GM19238 (cell line): ENCODE measurements around the gene OR52J3.
"Not testable (repeated sequence)": the region's sequence is repeated elsewhere in the genome, so short reads cannot be mapped to it uniquely, and the experiment has no call there.

Experiments
- DNase-seq: peaks from one replicate; pipeline ENCODE4 v3.0.0; 2011; ENCODE audit warnings: low spot score; ENCODE audit not compliant: insufficient read length

Gene OR52J3

GRCh38 chr11:5046226-5046625 is at the start of gene OR52J3:
Gene OR52J3, plus strand, starts transcription at chr11:5046526. Its CDS starts 0 bp downstream, at chr11:5046526.
- no peak for DNase-seq

DNA sequence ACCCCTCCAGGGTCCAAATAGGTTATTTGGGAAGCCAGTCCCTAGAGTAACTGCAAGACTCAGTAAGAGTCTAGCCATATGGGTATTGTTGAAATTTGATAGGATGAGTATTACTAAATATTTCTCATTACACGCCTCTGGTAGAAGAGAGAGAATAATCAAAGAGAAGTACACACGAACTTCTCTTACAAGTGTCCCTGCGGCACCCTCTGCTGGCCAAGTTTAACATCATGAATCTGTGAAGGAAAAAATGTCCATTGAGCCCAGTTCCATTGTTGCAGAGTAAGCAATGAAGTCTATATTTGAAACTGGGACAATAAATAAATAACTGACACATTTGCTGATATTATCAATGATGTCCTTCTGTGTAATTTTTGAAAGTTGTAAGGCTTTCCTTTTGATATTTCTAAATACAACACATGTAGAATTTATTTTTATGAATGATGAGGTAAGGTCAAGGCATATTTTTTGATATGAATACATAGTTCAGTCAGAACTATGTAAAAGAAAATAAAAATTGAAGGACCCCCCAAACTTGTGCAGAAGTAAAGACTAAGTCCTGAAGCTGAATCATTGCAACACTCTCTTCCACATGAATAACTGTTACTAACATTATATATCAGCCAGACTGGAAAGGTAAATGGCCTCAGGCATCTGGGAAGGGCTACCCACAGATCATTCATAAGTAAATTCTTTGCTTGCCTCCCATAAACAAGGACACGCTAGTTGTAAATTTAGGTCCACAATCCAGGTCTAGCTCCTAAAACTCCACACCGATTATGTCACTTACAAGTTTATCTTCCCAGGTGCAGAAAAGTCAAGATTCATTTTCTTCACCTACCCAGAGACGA is 41.7 kb upstream of the OR52J3 start:
- peak; percentile 2 for DNase-seq

DNA sequence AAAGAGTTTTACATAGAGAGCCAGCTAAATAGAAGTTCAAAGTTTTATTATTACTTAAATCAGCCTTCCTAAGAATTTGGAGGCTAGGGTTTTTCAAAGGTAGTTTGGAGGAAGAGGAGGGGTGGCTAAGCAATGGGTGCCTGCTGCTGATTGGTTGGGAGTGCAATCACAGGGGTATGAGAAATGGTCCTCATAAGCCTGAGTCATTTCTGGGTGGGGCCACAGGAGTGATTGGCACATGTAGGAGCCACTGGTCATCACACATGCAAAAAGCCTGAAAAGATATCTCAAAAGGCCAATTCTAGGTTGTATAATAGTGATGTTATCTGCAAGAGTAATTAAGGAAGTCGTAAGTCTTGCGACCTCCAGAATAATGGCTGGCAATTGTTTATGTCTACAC is 38.8 kb upstream of the OR52J3 start:
- DNase-seq, result no peak

DNA sequence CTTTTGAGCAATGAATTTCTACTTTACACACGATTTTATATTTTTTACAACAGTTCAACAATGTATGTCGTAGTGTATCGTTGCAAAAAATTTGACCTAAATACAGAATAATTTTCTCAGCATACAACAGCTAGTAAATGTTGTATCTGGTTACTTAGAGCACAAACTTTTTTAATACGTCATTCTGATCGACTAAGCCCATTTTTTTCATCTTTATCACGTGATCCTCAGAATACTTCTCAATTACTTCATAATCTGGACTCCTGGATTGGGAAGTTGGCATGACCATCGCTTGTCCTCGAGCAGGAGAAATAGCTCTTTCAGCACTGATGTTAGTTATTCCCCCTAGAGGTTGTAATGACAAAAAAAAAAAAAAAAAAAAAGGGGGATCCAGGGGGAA is 35.1 kb upstream of the OR52J3 start:
- DNase-seq, result no peak

GRCh38 chr11:5013012-5013411 is 33.3 kb upstream of the OR52J3 start:
- no peak for DNase-seq

DNA sequence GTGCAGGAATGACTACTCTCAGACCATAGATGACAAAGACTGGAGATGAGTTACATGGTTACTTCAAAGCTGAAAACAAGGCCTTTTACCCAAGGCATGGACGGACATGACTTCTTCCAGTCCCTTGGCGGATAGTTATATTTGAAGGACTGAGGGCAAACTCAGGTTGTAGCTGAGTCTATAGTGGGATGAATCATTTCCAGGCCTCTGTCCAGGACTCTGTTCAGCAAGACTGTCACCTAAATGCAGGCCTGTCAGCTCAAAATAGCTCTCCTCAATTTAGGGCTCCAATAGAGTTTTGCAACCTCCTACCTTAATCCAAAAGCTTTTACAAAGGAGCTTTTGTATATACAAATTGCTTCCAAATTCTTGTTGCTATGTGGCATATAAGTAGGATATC is 24.3 kb upstream of the OR52J3 start:
- DNase-seq, result no peak

- no peak for DNase-seq
Observed at GRCh38 chr11:5036669-5037068, 9.7 kb upstream of the OR52J3 start.

- DNase-seq, result no peak
Observed at GRCh38 chr11:5037926-5038325, 8.4 kb upstream of the OR52J3 start.

- no peak for DNase-seq
Observed at GRCh38 chr11:5038341-5038740, 8.0 kb upstream of the OR52J3 start.

DNA sequence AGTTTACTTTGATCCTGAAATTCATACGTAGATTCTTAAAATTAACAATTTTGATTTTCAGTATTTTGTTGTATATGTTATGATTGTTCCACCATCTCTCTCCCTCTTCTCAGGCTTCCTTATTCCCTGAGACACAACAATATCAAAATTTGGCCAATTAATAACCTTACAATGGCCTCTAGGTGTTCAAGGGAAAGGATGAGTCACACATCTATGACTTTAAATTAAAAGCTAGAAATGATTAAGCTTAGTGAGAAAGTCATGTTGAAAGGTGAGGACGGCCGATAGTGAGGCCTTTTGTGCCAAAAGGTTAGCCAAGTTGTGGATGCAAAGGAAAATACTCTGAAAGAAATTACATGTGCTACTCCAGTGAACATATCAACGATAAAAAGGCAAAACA is 5.5 kb upstream of the OR52J3 start:
- DNase-seq, result no peak

- DNase-seq, result no peak
Observed at GRCh38 chr11:5042091-5042490, 4.2 kb upstream of the OR52J3 start.

DNA sequence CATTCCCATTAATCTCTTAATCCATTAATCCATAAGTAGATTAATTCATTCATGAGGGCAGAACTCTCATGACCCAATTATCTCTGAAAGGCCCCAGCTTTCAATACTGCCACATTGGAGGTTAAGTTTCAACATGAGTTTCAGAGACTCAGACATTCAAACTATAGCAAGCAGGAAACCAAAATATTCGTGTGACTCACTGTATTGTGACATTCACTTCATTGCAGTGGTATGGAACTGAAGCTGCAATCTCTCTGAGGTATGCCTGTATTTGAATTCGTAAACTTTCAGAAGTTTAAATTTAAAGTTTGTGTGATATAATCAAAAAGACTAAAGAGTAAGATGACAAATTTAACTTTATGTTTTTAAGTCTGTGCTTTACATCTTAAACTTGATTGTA is 2.9 kb upstream of the OR52J3 start:
- no peak for DNase-seq

DNA sequence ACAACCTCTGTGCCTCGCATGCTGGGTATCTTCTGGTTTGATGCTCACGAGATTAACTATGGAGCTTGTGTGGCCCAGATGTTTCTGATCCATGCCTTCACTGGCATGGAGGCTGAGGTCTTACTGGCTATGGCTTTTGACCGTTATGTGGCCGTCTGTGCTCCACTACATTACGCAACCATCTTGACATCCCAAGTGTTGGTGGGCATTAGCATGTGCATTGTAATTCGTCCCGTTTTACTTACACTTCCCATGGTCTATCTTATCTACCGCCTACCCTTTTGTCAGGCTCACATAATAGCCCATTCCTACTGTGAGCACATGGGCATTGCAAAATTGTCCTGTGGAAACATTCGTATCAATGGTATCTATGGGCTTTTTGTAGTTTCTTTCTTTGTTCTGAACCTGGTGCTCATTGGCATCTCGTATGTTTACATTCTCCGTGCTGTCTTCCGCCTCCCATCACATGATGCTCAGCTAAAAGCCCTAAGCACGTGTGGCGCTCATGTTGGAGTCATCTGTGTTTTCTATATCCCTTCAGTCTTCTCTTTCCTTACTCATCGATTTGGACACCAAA is 516 bp downstream of the OR52J3 start:
- DNase-seq, result no peak

GRCh38 chr11:5058679-5059078 is 12.4 kb downstream of the OR52J3 start:
- DNase-seq, result not testable (repeated sequence)

DNA sequence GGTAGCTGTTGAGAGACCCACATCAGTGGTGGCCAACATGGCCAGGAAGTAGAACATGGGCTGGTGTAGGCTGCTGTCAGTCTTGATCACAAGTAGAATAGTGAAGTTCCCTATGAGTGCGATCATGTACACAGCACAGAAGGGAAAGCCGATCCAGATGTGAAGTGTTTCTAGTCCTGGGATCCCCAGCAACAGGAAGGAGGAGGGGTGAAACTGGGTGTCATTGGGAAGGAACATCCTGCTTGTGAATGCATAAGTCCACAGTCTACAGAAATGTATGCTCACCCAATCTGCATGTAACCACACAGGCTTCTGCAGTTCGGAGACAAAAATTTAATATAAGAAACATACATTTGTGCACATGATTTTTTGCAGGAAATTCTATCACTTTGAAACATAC is 13.1 kb downstream of the OR52J3 start, which contains the start of gene OR52E2:
TSS of gene OR52E2 (minus strand) at position 237 of the 400 bp plus-strand sequence. CDS start at position 237, 0 bp downstream.
- DNase-seq, result no peak

DNA sequence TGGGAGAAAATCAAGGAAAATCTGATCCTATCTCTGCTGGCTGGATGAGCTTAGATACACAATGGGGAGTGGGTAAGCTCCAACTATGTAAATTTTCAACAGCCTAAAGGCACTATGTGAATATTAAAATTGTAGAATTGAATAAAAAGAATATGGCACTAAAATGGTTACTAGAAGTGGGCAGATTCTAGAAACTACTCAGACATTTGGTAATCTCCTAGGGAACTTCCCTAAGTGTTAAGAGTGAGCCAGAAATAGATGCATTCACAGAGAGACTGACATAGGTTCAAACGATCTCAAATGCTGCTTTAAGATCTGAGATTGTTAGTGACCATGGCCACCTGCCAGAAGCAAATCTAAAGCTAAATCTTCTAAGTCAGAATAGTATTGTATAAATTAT is 18.7 kb downstream of the OR52J3 start:
- no peak for DNase-seq

DNA sequence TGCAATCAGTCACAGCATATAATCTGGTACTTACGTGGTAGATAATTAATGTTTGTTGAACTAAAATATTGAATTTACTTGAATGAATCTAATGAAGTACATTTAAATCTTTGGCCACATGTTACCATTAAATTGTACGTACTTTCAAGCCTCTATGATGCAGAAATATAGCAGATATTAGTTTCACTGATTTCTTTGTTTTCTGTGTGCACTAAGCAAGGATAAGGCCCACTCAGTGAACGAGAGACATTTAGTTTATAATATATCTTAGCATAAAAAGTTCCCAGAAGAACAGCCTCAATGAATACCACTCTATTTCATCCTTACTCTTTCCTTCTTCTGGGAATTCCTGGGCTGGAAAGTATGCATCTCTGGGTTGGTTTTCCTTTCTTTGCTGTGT is 22.9 kb downstream of the OR52J3 start, which contains the start of gene OR52E1:
TSS of gene OR52E1 (plus strand) at position 301 of the 400 bp plus-strand sequence.
- no peak for DNase-seq

- no peak for DNase-seq
Observed at GRCh38 chr11:5071799-5072198, 25.5 kb downstream of the OR52J3 start.

DNA sequence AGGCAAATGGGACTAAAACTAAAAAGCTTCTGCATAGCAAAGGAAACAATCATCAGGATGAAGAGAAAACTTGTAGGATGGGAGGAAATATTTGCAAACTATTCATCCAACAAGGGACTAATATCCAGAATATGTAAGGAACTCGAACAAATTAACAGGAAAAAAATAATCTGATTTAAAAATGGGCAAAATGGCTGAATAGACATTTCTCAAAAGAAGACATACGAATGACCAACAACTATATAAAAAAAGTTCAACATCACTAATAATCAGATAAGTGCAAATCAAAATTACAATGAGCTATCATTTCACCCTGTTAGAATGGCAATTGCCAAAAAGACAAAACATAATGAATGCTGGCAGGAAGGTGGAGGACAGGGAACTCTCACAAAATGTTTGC is 35.1 kb downstream of the OR52J3 start:
- DNase-seq, result no peak

- DNase-seq, result no peak
Observed at GRCh38 chr11:5083602-5084001, 37.3 kb downstream of the OR52J3 start.

DNA sequence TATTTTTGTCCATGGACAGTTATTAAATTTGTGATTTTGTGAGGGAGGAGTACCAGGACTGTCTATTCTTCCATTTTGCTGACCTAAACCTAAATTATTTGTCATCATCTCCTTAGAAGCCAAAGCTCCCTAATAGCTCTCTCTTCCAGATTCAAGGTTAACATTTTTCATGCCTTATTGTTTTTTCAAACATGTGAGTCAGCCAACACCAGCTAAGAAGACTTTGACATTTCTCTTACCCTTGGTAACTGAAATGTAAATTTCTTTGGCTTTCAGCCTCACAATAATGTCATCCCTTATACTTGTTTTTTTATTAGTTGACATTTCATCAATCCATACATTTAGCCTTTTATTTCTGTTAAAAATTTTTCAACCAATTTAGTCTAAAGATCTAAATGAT is 42.2 kb downstream of the OR52J3 start:
- no peak for DNase-seq

- no peak for DNase-seq
Observed at GRCh38 chr11:5090668-5091067, 44.3 kb downstream of the OR52J3 start.
